GM18505 (cell line): ENCODE results near the gene CDK5RAP3.

ENCODE experiments used
- ATAC-seq: cut with Tn5 transposase; IDR thresholded peaks from one replicate; pipeline ENCODE4 v1.9.1; 2021; ENCODE audit not compliant: unreplicated experiment
- POLR2A ChIP-seq: IDR thresholded peaks from 4 replicates; pipeline ENCODE4 v1.6.1; 2011; ENCODE audit warnings: borderline replicate concordance; ENCODE audit not compliant: insufficient read depth, insufficient read length; ENCODE audit errors: extremely low read depth

The CDK5RAP3 gene

DNA sequence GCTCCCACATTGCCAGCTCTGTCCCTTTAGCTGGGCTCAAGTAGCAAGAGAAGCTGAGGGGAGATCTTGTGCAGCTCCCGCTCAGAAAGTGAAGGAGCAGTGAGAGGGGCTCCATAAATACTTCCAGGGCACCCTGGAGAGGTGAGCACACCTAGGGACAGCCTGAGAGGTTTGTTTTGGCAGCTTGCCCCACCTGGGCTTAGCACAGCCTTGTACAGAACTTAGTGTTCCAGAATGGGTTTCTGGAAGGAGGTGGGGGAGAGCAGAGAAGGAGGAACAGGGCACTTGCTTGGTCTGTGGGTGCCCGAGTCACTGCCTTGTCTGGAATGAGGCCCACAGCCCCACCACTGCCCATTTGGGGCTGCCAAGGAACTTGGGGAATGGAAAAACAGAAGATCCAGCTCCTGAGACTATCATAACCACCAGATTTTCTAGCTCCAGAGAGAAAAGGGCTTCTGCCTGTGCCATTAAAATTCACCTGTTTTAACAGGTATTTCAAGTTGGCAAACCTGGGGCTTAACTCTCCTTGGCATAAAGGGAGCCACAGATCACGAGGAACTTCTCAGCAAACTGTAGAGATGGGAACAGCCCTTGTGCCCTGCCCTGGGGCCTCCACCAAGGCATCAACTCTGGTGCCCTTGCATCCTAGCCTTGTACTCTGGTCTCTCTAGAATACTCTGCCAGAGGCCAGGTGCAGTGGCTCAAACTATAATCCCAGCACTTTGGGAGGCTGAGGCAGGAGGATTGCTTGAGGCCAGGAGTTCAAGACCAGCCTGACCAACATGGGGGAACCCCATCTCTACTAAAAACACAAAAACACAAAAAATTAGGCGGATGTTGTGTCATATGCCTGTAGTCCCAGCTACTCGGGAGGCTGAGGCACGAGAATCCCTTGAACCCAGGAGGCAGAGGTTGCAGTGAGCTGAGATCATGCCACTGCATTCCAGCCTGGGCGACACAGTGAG, 15.1 kb upstream of the CDK5RAP3 start:
- no peak for ATAC-seq
- no peak for TF ChIP-seq POLR2A

DNA sequence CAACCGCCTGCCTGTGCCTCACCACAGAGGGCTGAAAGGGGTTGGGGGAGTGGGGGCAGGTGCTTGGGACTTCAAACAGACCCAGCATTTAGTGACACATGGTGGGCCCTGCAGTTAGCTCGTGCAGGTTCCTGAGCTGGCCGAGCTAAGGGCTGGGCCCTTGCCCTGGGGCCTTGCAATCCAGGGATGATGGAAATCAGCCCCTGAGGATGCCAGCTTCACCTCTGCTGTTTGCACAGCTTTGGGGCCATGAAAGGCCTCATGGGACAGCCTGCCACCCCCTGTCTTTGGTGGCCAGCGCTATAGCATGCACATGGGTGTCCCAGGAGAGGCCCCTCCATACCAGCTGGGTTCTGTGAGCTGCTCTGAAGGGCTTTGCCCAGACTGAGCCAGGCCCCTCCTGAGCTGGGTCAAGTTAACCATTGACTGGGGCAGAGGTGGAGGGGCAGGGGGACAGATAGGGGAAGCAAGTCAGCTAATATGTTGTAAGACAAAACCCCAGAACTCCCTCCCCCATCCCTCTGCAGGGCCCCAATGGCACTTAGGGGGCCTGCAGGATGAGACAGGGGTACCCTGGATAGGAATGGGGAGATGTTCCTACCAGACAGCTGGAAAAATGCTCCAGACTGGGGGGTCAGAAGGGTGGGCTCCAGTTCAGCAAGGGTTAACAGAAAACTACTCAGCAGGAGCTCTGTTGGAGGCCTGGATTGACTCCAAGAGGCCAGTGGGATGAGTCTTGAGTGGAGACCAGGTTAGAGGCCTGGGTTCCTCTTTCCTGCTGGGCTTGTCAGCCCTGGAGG, 13.9 kb upstream of the CDK5RAP3 start:
- no peak for TF ChIP-seq POLR2A
- no peak for ATAC-seq

DNA sequence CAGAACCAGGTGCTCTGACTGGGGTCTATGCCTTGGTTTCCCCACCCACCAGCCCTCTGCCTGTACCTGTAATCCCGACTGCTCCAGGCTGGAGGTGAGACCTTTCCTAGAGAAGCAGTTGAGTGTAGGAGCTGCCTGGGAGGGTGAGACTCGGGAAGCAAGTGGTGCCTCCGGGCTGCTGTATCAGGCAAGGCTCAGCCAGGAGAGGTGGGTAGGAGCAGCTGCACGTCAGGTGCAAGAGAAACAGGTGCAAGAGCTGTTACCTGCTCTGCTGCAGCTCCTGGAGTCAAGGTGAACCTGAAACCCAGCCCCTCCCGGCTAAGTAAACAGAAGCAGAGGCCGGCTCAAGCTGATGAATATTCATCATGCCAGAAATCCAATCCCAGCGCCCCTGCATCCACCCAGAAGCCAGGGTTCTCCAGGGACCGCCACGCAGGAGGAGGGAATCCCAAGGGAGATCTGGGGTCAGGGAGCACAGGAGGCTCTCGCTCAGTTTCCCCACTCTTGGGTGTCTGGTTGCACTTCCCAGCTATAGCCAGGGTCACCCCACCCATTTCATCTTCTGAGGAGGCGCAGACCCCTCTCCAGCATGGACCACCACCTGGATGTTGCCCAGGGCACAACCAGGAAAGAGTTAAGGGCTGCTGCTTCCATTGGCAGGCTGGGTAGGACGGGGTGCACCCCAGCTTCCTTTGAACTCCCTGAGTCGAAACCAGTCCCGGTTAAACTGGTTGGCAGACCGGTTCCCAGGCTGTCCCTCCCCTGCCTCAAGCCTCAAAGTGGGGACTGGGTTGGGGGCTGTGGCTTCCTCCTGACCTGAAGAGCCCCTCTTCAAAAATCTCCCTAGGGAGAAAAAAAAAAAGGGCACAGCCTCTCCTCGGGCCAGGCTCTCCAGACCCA, 13.1 kb upstream of the CDK5RAP3 start, which contains the start of gene PRR15L:
Gene PRR15L (minus strand): TSS at position 293 of the 900 bp plus-strand sequence. CDS start 4,649 bp downstream, outside the sequence.
- ATAC-seq, result no peak
- TF ChIP-seq POLR2A, result no peak

DNA sequence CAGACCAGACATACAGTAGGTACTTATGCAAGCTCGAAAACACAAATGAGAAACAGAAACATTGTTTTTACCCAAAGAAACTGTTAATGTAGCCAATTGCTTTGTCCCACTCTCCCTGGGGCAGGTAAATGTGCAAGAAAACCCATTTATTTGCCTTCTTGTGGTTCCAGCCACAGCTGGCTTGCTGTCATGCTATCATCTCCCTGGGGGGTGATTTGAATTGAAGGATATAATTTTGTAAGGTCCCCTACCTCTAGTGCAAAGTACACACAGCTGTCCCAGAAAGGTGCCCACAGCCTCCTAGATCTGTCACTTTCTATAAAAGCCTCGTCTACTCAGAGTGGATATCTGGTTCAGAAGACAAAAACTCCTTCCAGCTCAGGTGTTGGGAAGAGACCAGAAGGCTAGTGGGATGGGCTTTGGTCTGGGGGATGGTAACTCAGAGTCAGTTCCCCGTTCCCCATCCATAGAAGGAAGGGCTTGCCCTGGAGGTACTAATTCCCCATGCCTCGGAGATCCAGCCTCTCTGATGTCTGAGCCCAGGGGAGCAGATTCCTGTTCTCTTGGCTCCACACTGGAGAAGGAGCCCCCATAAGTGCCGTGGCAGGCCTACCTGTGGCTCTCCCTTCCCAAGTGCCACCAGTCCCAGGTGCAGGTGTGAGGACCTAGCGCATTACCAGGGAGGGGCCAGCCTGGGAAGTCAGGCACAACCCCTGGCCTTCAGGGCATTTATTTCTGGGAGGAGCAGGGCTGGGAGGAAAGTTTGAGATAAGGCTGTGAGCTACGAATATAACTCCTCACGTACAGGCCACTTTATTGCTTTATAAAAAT, 10.9 kb upstream of the CDK5RAP3 start:
- no peak for TF ChIP-seq POLR2A
- ATAC-seq, result no peak

DNA sequence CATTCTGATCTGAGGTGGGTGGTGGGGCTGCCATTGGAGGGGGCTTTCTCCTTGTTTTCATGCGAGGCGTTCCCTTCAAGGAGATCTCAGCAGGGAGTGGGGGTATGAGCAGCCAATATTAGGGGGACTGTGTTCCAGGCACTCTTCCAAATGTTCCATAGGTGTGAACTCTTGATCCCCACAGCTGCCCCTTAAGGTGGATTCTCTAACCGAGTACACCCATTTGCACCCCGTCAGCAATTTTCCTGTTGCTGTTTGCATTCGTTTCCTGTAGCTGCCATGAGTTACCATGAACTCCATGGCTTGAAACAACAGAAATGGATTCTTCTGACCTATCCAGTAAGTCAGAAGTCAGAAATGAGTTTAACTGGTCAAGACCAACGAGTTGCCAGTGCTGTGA, 9.5 kb upstream of the CDK5RAP3 start:
- no peak for TF ChIP-seq POLR2A
- no peak for ATAC-seq

DNA sequence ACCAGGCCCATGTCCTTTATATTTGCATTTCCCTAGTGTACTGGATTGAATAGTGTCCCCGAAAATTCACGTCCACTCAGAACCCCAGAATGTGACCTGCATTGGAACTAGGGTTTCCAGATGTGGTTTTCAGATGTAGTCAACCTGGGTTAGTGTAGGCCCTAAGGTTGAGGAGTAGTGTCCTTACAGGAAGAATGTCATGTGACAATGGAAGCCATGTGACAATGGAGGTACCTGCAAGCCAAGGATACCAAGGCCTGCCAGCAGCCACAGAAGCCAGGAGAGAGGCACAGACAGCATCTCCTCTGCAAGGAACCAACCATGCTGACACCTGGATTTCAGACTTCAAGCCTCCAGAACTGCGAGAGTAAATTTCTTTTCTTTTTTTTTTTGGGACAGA, 8.0 kb upstream of the CDK5RAP3 start:
- ATAC-seq, result no peak
- no peak for TF ChIP-seq POLR2A

DNA sequence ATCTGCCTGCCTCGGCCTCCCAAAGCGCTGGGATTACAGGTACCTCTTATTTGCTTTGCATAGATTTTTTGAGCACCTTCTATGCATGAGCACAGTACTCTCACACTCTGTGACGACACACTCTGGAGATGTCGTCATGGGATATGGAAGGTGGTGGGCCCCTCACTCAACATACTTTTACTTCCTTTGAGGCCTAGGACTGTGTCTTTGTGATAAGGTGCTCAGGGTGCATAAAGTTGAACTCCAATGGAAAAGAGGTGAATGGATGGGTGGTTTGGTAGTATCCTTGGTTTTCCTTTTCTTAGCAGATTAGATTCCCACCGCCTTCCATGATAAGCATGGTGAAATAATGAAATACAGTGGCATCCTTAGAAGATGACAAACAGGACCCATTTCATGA, 6.1 kb upstream of the CDK5RAP3 start:
- ATAC-seq, result no peak
- TF ChIP-seq POLR2A, result no peak

DNA sequence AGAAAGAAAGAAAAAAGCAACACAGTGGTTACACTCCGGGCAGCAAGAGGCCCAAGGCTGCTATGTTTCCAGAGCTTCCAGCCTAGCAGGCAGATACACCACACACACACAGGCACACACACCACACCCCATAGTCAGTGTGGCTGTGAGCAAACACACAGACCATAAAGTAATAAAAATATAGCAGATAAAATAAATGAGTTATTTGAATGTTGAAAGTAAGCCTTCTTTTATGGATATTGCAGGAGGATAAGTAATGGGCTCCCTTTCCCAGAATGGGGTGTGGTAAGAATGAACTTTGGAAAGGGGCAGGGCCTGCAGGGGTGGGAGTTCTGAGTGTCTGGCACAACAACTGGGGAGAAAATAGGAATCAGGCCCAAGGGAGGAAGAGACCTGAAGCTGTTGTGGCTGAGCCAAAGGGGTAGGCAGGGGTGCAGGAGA, 4.8 kb upstream of the CDK5RAP3 start:
- ATAC-seq, result no peak
- no peak for TF ChIP-seq POLR2A

DNA sequence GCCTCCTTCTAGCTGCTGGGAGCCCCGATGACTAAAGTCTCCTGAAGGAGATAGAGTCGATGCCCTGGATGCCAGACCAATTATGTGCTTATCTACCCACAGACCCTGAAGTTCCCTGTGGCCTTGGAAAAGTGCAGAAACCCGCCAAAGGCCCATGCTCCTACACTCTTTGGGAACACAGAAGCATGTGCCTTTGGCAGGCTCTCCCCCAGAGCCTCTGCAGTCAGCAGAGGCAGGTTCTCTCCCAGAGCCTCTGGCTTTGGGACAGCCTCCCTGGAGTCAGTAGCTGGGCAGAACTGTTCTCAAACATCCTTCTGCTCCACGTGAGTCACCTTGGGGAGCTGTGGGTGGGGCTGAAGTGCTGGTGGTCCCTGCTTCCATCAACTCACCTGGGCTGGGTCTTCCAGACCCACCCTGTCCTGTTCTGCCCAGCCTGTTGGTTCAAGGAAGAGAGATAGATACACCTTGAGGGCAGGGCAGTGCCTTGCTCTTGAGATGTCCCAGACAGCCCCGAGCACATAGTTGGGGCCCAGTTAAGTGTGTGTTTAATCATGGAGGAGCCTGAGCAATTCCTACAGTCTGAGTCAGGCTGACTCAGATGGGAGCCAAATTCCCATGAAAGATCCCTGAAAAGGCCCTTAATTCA, 3.2 kb upstream of the CDK5RAP3 start:
- no peak for TF ChIP-seq POLR2A
- ATAC-seq, result no peak

DNA sequence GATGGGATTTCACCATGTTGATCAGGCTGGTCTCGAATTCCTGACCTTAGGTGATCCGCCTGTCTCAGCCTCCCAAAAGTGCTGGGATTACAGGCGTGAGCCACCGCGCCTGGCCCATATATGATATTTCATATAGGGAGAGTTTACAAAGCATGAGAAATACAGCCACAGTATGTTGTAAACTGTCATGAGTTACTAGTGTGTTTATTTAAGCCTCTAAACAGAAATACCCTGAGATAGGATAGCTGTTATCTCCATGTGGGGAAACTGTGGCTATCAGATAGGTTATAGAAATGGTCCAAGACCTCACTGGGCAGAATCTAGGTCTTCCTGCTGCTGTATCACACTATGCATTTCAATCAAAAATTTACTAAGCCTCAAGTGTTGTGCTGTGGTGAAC, 2.1 kb upstream of the CDK5RAP3 start:
- no peak for TF ChIP-seq POLR2A
- ATAC-seq, result no peak

DNA sequence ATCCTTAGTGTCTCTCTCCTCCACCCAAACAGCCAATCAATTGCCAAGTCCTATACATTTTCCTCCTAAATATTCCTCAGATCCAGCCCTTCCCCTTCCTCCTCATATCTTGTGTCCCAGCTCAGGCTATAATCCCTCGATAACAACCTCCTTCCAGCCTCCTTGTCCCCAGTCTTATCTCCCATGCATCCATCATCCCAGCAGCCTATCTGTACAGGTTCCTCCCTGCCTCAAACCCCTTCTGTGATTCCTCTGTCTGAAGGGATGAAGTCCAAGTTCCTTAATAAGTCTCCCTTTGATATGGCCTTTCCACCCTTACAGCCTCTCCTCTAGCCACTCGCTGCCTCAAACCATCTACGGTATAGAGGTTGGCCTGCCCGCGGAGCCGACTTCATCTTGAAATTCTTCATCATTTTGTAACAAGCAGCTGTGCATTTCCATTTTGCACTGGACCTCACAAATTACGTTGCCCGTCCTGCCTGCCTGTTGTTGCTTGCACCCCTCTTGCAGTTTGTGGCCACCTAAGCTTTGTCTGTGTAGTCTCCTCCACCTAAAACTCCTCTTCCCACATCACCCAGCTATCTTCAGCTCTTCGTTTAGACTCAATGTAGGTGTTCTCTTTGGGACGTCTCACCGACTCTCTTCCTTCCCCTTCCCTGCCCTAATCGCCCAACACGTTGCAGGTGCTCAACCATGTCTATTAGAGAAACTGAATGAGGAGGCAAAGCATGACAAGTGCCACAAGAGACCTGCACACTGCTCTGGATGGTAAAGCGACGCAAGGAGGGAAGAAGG, 786 bp upstream of the CDK5RAP3 start:
- ATAC-seq, result no peak
- no peak for TF ChIP-seq POLR2A
